ENCODE data around the gene TENT5C.
A peak's percentile ranks its signal among the peaks of the same experiment; 100 is the strongest.

TENT5C gene

GRCh38 chr1:117638759-117639158 lies 32.9 kb downstream of the TENT5C start:
- DNase-seq: peak; percentile 45

- DNase-seq: no peak
Observed at GRCh38 chr1:117639741-117640140, 33.9 kb downstream of the TENT5C start.

GRCh38 chr1:117641536-117641935 lies 35.7 kb downstream of the TENT5C start:
- no peak for DNase-seq

- DNase-seq: no peak
Observed at GRCh38 chr1:117642963-117643362, 37.1 kb downstream of the TENT5C start.

- DNase-seq: no peak
Observed at GRCh38 chr1:117643601-117644000, 37.8 kb downstream of the TENT5C start.

- DNase-seq: no peak
Observed at GRCh38 chr1:117644696-117645311, 39.0 kb downstream of the TENT5C start.

GRCh38 chr1:117645343-117645742 lies 39.5 kb downstream of the TENT5C start:
- DNase-seq: no peak

GRCh38 chr1:117646007-117646811 lies 40.4 kb downstream of the TENT5C start:
- DNase-seq: no peak

GRCh38 chr1:117646956-117647355 lies 41.1 kb downstream of the TENT5C start:
- DNase-seq: no peak

GRCh38 chr1:117648015-117648414 lies 42.2 kb downstream of the TENT5C start:
- DNase-seq: no peak

- no peak for DNase-seq
Observed at GRCh38 chr1:117650840-117651568, 45.2 kb downstream of the TENT5C start.

- no peak for DNase-seq
Observed at GRCh38 chr1:117651616-117652015, 45.8 kb downstream of the TENT5C start.

GRCh38 chr1:117652421-117652820 lies 46.6 kb downstream of the TENT5C start:
- DNase-seq: no peak

- no peak for DNase-seq
Observed at GRCh38 chr1:117653195-117653594, 47.3 kb downstream of the TENT5C start.

- DNase-seq: peak; percentile 8
Observed at GRCh38 chr1:117653732-117654492, 48.1 kb downstream of the TENT5C start.

GRCh38 chr1:117654493-117655219 lies 48.8 kb downstream of the TENT5C start:
- peak; percentile 77 for DNase-seq

- peak; percentile 47 for DNase-seq
Observed at GRCh38 chr1:117655220-117655577, 49.4 kb downstream of the TENT5C start.

- no peak for DNase-seq
Observed at GRCh38 chr1:117656202-117656641, 50.4 kb downstream of the TENT5C start.

GRCh38 chr1:117657031-117657430 lies 51.2 kb downstream of the TENT5C start:
- DNase-seq: peak; percentile 23

GRCh38 chr1:117657949-117658660 lies 52.3 kb downstream of the TENT5C start:
- DNase-seq: no peak

- no peak for DNase-seq
Observed at GRCh38 chr1:117658676-117659075, 52.8 kb downstream of the TENT5C start.
